Ishikawa (cell line): ENCODE data around the gene APOD.

ENCODE experiments used
- EGR1 ChIP-seq: IDR thresholded peaks from 2 replicates; pipeline ENCODE4 v1.6.1; 2012
- EP300 ChIP-seq: IDR thresholded peaks from 2 replicates; pipeline ENCODE4 v1.6.1; 2012; ENCODE audit warnings: borderline replicate concordance
- TAF1 ChIP-seq: IDR thresholded peaks from 2 replicates; pipeline ENCODE4 v1.6.1; 2012; ENCODE audit warnings: low read depth, mild to moderate bottlenecking
- TF ChIP-seq, protein P1 (sequence below): IDR thresholded peaks from 2 replicates; pipeline ENCODE4 v1.6.1; 2012
- TF ChIP-seq, protein P2 (sequence below): IDR thresholded peaks from 2 replicates; pipeline ENCODE4 v1.6.1; 2012
- TF ChIP-seq, protein P3 (sequence below): IDR thresholded peaks from 2 replicates; pipeline ENCODE4 v1.6.1; 2012; ENCODE audit warnings: low read depth, mild to moderate bottlenecking

DNA sequence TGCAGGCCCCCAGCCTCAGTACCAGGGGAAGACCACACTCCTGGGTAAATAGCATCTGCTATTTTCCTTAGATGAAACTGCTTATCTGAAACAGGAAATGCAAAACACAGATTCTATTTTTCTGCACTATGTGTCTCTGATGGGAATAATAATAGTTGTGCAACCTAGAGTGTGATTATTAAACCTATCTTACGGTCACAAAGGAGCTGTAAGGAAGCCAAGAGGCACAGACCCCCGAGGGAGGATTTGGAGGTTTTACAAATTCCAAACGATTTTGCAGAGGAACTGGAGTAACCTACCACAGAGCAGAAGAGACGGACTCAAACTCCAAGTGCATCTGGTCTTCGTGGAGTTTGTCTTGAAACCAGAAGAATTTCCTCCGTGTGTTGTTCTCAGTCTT is 14.1 kb upstream of the APOD start:
- TF ChIP-seq TAF1, result no peak
- TF ChIP-seq, protein P1, sequence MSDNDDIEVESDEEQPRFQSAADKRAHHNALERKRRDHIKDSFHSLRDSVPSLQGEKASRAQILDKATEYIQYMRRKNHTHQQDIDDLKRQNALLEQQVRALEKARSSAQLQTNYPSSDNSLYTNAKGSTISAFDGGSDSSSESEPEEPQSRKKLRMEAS, result no peak
- TF ChIP-seq, protein P2, sequence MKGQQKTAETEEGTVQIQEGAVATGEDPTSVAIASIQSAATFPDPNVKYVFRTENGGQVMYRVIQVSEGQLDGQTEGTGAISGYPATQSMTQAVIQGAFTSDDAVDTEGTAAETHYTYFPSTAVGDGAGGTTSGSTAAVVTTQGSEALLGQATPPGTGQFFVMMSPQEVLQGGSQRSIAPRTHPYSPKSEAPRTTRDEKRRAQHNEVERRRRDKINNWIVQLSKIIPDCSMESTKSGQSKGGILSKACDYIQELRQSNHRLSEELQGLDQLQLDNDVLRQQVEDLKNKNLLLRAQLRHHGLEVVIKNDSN, result no peak
- TF ChIP-seq EP300, result no peak
- TF ChIP-seq, protein P3, sequence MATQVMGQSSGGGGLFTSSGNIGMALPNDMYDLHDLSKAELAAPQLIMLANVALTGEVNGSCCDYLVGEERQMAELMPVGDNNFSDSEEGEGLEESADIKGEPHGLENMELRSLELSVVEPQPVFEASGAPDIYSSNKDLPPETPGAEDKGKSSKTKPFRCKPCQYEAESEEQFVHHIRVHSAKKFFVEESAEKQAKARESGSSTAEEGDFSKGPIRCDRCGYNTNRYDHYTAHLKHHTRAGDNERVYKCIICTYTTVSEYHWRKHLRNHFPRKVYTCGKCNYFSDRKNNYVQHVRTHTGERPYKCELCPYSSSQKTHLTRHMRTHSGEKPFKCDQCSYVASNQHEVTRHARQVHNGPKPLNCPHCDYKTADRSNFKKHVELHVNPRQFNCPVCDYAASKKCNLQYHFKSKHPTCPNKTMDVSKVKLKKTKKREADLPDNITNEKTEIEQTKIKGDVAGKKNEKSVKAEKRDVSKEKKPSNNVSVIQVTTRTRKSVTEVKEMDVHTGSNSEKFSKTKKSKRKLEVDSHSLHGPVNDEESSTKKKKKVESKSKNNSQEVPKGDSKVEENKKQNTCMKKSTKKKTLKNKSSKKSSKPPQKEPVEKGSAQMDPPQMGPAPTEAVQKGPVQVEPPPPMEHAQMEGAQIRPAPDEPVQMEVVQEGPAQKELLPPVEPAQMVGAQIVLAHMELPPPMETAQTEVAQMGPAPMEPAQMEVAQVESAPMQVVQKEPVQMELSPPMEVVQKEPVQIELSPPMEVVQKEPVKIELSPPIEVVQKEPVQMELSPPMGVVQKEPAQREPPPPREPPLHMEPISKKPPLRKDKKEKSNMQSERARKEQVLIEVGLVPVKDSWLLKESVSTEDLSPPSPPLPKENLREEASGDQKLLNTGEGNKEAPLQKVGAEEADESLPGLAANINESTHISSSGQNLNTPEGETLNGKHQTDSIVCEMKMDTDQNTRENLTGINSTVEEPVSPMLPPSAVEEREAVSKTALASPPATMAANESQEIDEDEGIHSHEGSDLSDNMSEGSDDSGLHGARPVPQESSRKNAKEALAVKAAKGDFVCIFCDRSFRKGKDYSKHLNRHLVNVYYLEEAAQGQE, result no peak
- TF ChIP-seq EGR1, result no peak
